A549 treated with Mapracorat at 1 μM for 4 hours (cell line): ENCODE measurements around the gene EIF1AY. TPM values are rescaled to one million over a fixed set of nuclear protein-coding genes. Genes with fewer than 3 reads are reported as not detected.

Source experiments
- total RNA-seq: library from RNA; stranded (reverse); fragments of 200-300 nt; extraction: Qiagen RNA extraction; gene quantifications from 5 replicates; pipeline ENCODE4 v1.2.3, GENCODE V29; 2022

EIF1AY gene, protein sequence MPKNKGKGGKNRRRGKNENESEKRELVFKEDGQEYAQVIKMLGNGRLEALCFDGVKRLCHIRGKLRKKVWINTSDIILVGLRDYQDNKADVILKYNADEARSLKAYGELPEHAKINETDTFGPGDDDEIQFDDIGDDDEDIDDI
- total RNA-seq, result 21.8 to 39.2 TPM (median 25.6 TPM) in 5 replicates

DNA sequence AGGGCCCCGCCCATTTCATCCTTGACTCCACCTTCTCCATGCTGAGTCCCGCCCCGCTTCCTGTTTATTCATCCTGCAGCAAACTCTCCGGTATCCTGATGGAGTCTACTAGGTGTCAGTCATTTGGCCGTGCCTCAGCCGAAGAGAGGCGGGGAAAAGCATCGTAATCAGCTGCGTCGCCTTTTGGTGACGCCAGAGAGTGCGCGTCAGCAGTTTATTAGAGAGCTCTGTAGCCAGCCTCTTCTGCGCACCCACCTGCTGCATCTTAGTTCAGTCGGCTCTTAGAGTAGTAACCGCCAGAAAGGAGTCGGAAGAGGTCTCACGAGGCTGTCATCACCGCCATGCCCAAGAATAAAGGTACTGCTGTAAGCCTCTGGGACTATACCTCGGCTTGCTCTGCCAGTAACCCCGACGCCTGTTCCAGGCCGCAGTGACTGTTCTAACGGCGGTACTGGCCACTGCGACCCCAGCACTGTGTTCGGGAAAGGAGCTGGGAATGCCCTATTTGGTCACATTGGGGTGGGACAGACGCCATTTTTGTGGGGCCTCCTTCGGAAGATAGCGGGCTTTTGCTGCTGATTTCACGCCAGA is at the start of gene EIF1AY:
Gene EIF1AY, plus strand, starts transcription at position 246 of the 591 bp plus-strand sequence. Its CDS starts 96 bp downstream, at position 342.

Other genes with a start within 250 kb of the EIF1AY start
- not detected in 5 replicates for gene RPS4Y2, start 180.3 kb downstream of the EIF1AY start, total RNA-seq